Activated CD4-positive, alpha-beta T cell treated with anti-CD3 and anti-CD28 coated beads for 24 hours (primary cell): ENCODE results near the gene FCRL2.

Experiments used
- DNase-seq, 2 donors: peaks; one replicate each; pipeline ENCODE4 v3.0.0-alpha.2; 2020; ENCODE audit warnings: low read depth in 2 of 2

The FCRL2 gene

GRCh38 chr1:157776971-157777391, at the start of gene FCRL2:
Gene FCRL2, minus strand, starts transcription at chr1:157777132. Its CDS starts 59 bp downstream, at chr1:157777073.
- no peak for DNase-seq

GRCh38 chr1:157820299-157820698, 43.4 kb upstream of the FCRL2 start:
- DNase-seq = no peak

- DNase-seq = no peak
Observed at GRCh38 chr1:157819896-157820295, 43.0 kb upstream of the FCRL2 start, which contains the start of gene FCRL1. Gene FCRL1, minus strand, starts transcription at chr1:157820120. Its CDS starts 83 bp downstream, at chr1:157820037.

GRCh38 chr1:157819215-157819614, 42.3 kb upstream of the FCRL2 start:
- DNase-seq = no peak

- no peak for DNase-seq
Observed at GRCh38 chr1:157813269-157813668, 36.3 kb upstream of the FCRL2 start.

- DNase-seq = no peak
Observed at GRCh38 chr1:157806431-157807149, 29.7 kb upstream of the FCRL2 start.

- DNase-seq = no peak
Observed at GRCh38 chr1:157803851-157804250, 26.9 kb upstream of the FCRL2 start.

GRCh38 chr1:157799996-157800395, 23.1 kb upstream of the FCRL2 start:
- DNase-seq = no peak

GRCh38 chr1:157798211-157798610, 21.3 kb upstream of the FCRL2 start:
- no peak for DNase-seq

- DNase-seq = no peak
Observed at GRCh38 chr1:157785248-157785647, 8.3 kb upstream of the FCRL2 start.

GRCh38 chr1:157784801-157785200, 7.9 kb upstream of the FCRL2 start:
- no peak for DNase-seq

GRCh38 chr1:157782931-157783330, 6.0 kb upstream of the FCRL2 start:
- DNase-seq = no peak

GRCh38 chr1:157781048-157781447, 4.1 kb upstream of the FCRL2 start:
- DNase-seq = no peak

GRCh38 chr1:157775101-157775870, 1.6 kb downstream of the FCRL2 start:
- no peak for DNase-seq

GRCh38 chr1:157774412-157774811, 2.5 kb downstream of the FCRL2 start:
- no peak for DNase-seq

- no peak for DNase-seq
Observed at GRCh38 chr1:157773493-157774350, 3.2 kb downstream of the FCRL2 start.

GRCh38 chr1:157771661-157772425, 5.1 kb downstream of the FCRL2 start:
- no peak for DNase-seq

- DNase-seq = no peak
Observed at GRCh38 chr1:157770442-157771043, 6.4 kb downstream of the FCRL2 start.

GRCh38 chr1:157766792-157767191, 10.1 kb downstream of the FCRL2 start:
- no peak for DNase-seq

GRCh38 chr1:157758018-157758417, 18.9 kb downstream of the FCRL2 start:
- no peak for DNase-seq

GRCh38 chr1:157753611-157754010, 23.3 kb downstream of the FCRL2 start:
- DNase-seq = no peak
